HG03139 (cell line): ENCODE results near the gene TPT1.

Experiments
- ATAC-seq: cut with Tn5 transposase; IDR thresholded peaks from one replicate; pipeline ENCODE4 v1.9.1; 2021; ENCODE audit not compliant: unreplicated experiment

The TPT1 gene

GRCh38 chr13:45335397-45336024, 5.5 kb downstream of the TPT1 start:
- no peak for ATAC-seq

DNA sequence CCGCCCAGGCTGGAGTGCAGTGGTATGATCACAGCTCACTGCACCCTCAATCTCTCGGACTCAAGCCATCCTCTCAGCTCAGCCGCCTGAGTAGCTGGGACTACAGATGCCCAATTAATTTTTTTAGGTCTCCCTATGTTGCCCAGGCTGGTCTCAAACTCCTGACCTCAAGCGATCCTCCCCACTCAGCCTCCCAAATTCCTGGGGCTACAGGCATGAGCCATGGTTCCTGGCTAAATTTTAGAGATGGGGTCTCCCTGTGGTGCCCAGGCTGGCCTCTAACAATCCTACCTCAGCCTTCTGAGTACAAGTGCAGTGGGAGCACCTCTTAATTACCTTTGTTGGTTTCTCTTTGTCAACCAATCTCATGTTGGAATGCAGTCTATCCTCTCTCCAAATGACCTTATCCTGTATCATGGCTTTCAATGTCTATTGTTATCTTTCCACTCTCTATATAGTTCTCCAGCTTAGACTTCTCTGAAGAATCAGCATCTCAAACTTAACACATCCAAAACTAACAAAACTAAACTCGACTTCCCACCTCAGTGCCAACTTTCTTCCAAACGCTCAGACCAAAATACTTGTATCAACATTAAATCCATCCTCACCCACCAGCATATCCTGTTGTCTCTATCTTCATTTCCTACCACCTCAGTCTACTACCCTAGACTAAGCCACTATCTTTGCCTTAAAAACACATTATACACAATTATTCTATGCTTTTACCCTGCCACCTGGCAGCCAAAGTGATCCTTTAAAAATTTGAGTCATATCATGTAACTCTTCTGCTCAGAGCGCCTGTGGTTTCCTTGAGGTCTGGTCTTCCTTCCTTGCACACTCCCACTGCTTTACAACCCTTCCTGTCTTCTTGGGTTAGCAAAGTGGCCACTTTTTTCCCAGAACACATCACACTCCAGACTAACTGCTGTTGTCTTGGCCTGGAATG, 6.7 kb downstream of the TPT1 start:
- no peak for ATAC-seq

DNA sequence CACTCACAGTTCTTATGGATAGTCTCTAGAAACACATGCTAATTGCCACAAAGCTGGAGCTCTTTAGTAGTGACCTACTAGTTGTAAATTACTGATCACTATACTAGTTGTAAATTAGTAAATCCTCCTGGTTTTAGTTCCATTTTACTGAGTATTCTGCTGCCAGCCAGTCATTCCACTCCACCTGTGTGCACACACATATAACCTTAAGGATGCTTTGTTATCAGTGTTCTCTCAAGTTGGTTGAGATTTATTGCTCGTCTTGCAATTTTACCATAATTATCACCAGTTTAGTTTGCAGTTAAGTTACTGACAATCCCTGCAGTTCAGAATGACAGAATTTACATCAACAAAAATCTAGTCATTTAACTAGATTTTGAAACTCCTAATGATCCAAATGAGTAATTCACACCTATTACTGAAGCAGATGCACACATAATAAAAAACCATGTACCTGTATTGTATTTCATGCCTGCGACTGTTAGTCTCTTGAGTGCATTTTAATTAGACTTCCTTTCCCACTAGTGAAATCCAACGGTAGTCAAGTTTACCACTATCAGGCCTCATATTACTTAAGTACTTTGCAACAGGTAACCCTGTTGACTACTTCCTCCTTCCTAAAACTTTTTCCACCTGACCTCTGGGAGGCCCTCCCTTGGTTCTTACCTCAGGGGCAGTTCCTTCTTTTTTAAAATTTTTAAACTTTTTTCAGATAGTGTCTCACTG, 7.6 kb downstream of the TPT1 start:
- no peak for ATAC-seq

GRCh38 chr13:45332831-45333219, 8.2 kb downstream of the TPT1 start:
- no peak for ATAC-seq

DNA sequence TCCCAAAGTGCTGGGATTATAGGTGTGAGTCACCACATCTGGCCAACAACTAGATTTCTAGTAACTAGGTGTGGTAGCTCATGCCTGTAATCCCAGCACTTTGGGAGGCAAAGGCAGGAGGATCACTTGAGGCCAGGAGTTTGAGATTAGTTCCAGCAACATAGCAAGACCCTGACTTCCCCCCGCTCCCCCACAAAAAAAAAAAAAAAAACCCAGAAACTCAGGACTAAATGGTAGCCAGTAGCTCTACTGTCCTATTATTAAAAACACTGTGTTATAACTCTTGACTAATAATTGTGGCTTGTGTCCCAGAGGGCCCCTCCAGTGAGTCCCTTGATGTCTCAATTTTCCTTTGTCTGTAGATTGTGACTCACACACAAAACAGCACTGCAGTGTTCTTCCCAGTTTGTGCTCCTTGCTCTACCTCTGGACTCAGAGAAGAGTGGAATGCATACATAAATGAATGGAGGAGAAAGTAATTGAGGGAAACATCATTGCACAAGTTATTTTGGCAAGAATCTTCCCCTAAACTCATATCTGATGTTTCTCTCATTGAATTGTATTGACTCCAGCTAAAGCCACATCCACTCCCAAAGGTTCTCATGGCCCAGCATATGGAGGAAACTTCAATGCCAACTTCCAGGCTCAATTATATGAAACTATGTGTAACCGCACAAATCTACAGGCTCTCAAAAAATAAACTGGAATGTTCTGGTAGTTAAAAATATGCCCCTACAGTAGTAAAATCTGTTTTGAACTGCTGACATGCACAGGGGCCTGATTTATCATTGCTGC, 8.8 kb downstream of the TPT1 start:
- no peak for ATAC-seq

GRCh38 chr13:45331692-45332035, 9.3 kb downstream of the TPT1 start:
- no peak for ATAC-seq

GRCh38 chr13:45331123-45331619, 9.8 kb downstream of the TPT1 start:
- ATAC-seq: no peak

DNA sequence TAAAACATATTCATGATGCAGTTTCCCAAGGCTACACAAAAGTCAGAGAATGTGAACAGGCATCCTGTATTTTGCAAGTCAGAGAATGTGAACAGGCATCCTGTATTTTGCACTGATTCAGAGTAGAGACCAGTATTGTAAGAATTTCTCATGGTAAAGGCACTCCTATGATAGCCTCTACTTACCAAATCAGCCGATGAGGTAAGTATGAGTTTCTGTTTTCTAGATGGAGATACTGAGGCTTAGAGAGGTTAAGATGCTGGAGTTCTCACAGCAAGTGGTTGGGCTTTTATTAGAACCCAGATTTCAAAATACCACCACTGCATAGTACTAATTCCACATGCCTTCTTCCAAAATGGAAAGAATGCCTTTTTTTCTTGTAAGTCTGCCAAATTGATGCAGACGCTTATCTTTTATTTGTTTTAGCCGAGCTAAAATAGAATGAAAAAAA, 12.3 kb downstream of the TPT1 start:
- ATAC-seq: no peak

DNA sequence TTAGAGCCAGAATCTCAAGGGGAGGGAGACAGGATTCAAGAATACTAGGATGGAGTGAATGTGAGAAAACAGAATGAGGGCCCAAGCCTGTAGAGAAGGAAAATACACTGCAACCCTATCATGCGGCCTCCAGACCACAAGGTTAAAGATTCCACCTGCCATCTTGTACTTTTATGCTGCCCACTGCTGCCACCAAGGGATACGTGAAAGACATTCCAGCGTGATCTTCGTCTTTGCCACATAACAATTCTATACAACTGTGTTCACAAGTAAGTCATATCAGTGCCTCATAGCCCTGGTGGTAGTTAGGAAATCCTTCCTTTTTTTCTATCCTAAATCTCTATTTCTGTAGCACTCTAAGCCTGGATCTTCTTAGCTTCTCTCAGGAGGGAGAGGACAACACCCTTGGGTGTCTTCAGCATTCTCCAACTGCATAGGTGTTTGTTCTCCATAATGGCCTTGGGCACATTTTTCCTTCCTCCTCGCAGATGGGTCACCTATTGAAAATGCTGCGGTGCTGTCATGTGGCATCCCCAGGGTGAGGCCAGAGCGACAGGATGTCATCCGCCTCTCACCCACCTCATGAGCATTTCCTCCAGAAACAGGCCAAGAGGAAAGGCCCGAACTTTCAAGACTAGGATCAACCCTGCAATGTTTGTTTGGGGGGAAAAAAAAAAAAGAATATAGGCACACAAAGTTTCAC, 13.6 kb downstream of the TPT1 start:
- ATAC-seq: no peak

DNA sequence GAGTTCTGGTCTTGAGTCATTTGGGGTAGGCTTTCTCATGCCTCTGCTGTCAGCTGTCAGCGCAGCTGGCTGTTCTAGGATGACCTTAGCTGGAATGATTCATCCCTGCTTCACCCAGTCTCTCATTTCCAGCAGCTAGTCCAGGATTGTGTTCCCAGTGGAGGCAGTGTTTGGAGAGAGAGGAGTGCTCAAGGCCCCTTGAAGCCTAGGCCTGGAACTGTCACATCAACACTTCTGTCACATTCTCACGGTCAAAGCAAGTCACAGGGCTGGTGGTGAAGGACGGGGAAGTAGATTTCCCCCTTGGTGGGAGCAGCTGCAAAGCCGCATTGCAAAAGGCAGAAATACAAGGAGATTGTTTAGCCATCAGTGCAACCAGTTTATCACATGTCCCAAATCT, 15.2 kb downstream of the TPT1 start:
- ATAC-seq: no peak

- no peak for ATAC-seq
These were observed 19.9 kb downstream of the TPT1 start for GRCh38 chr13:45320876-45321629.

DNA sequence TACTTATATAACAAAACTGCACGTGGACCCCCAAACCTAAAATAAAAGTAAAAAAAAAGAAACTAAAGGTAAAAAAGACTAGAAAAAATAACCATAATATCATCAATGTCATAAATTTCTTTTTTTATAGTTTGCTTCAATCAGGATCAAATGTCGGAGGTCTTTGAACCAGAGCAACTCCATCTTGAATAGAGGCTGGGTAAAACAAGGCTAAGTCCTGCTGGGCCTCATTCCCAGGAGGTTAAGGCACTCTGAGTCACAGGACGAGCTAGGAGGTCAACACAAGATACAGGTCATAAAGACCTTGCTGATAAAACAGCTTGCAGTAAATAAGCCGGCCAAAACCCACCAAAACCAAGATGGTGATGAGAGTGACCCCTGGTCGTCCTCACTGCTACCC, 24.0 kb downstream of the TPT1 start:
- ATAC-seq: no peak

DNA sequence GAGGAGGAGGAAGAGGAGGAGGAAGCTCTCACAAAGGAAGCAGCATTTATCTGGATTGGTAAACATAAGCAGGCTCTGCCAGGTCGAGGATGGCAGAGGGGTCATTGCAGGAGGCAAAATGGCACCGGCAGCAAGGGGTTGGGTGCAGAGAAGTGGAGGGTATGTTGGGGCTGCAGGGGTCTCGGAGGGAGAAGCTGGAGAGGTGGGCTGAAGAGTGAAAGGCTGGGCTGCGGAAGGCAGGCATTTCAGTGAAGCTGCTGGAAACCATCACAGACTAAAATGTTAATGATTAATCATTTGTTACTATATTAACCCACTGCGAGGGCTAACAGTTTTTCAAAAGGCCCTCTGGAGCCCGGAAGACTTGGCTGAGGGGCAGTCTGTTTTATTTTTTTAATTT, 24.6 kb downstream of the TPT1 start:
- ATAC-seq: no peak

DNA sequence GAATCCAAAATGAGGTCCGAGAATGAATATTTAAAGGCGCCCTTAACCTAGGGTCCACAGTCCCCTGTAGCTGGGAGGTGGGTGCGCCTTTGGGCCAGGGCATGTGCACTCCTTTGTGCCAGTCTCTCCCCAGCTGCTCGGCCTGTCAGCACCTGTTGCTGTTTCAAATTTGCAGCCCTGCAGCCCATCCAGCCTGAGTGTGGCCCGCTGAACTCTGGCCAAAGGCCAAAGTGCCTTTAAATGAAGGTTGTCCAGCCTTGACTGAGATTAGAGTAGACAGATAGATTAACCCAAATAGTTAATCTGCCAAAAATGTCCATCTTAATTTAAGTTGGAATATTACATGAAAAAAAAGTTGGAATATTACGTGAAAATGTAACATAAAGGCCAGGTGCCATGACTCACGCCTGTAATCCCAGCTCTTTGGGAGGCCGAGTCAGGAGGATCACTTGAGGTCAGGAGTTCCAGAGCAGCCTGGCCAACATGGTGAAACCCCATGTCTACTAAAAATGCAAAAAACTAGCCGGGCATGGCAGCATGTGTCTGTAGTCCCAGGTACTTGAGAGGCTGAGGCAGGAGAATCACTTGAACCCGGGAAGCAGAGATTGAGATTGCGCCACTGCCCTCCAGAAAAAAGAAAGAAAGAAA, 25.3 kb downstream of the TPT1 start:
- no peak for ATAC-seq

- no peak for ATAC-seq
These were observed 26.2 kb downstream of the TPT1 start for GRCh38 chr13:45314822-45315221.

GRCh38 chr13:45310341-45311131, 30.4 kb downstream of the TPT1 start:
- ATAC-seq: no peak

GRCh38 chr13:45306966-45307365, 34.0 kb downstream of the TPT1 start:
- ATAC-seq: no peak

- ATAC-seq: no peak
These were observed 35.9 kb downstream of the TPT1 start for GRCh38 chr13:45305079-45305478.
